Endothelial cell (in vitro differentiated cells): Measurements from ENCODE around the gene SPDEF. TPM values are rescaled to one million over a fixed set of nuclear protein-coding genes. Genes with fewer than 3 reads are reported as not detected.

Experiments
- DNase-seq: peaks from one replicate; pipeline ENCODE4 v3.0.0; 2021; ENCODE audit warnings: low spot score
- H3K27ac Mint-ChIP-seq: one replicate; pipeline ENCODE4 v1.8.0; 2021; ENCODE audit warnings: mixed read lengths, inconsistent platforms; ENCODE audit not compliant: unreplicated experiment
- H3K27me3 Mint-ChIP-seq: one replicate; pipeline ENCODE4 v1.8.0; 2021; ENCODE audit warnings: mild to moderate bottlenecking, moderate library complexity, mixed read lengths, inconsistent platforms; ENCODE audit not compliant: unreplicated experiment
- H3K36me3 Mint-ChIP-seq: one replicate; pipeline ENCODE4 v1.8.0; 2021; ENCODE audit warnings: mild to moderate bottlenecking, low read depth, mixed read lengths, inconsistent platforms; ENCODE audit not compliant: unreplicated experiment
- H3K4me1 Mint-ChIP-seq: one replicate; pipeline ENCODE4 v1.8.0; 2021; ENCODE audit warnings: mild to moderate bottlenecking, mixed read lengths, inconsistent platforms; ENCODE audit not compliant: unreplicated experiment
- H3K4me3 Mint-ChIP-seq: one replicate; pipeline ENCODE4 v1.8.0; 2021; ENCODE audit warnings: mild to moderate bottlenecking, mixed read lengths, inconsistent platforms; ENCODE audit not compliant: unreplicated experiment
- H3K9me3 Mint-ChIP-seq: one replicate; pipeline ENCODE4 v1.8.0; 2021; ENCODE audit warnings: mixed read lengths, inconsistent platforms; ENCODE audit not compliant: unreplicated experiment
- CTCF ChIP-seq: fragments of 200-600 bp; sonication (generic); IDR thresholded peaks from one replicate; pipeline ENCODE4 v1.5.0; 2021; ENCODE audit warnings: antibody characterized with exemption; ENCODE audit not compliant: unreplicated experiment
- total RNA-seq: library from RNA; stranded (reverse); fragmentation: NEBNext Ultra II Directional; extraction: Animal tissue kit (Norgen Biotek cat#: 25700); gene quantifications from one replicate; pipeline ENCODE4 v1.2.1, GENCODE V29; 2021; ENCODE audit not compliant: unreplicated experiment

The SPDEF gene
- total RNA-seq, 1 donor from 2014 or later: not detected

GRCh38 chr6:34555328-34555727, 801 bp downstream of the SPDEF start:
- no peak for TF ChIP-seq CTCF
- Mint-ChIP-seq H3K4me1 (peaks cover 3% of the 10 kb centered on the region), H3K36me3 (no peaks in the 10 kb centered on the region), H3K27me3 (peaks cover 13% of the 10 kb centered on the region), H3K9me3 (no peaks in the 10 kb centered on the region), H3K4me3 (no peak overlapping the region), H3K27ac (no peak overlapping the region)
- no peak for DNase-seq

- no peaks in the 10 kb centered on the region for H3K36me3 Mint-ChIP-seq
- peaks cover 3% of the 10 kb centered on the region for H3K4me1 Mint-ChIP-seq
- H3K4me3 Mint-ChIP-seq: no peak overlapping the region
- peaks cover 13% of the 10 kb centered on the region for H3K27me3 Mint-ChIP-seq
- TF ChIP-seq CTCF: no peak
- H3K27ac Mint-ChIP-seq: no peak overlapping the region
- no peak for DNase-seq
- no peaks in the 10 kb centered on the region for H3K9me3 Mint-ChIP-seq
These were observed 1.2 kb downstream of the SPDEF start for GRCh38 chr6:34555007-34555322.

GRCh38 chr6:34554291-34555006, 1.7 kb downstream of the SPDEF start:
- H3K9me3 Mint-ChIP-seq: no peaks in the 10 kb centered on the region
- H3K4me1 Mint-ChIP-seq: peaks cover 3% of the 10 kb centered on the region
- peaks cover 13% of the 10 kb centered on the region for H3K27me3 Mint-ChIP-seq
- no peak for DNase-seq
- no peak for TF ChIP-seq CTCF
- no peaks in the 10 kb centered on the region for H3K36me3 Mint-ChIP-seq
- no peak overlapping the region for H3K27ac Mint-ChIP-seq
- H3K4me3 Mint-ChIP-seq: no peak overlapping the region

- DNase-seq: no peak
- Mint-ChIP-seq H3K27ac (no peak overlapping the region), H3K4me1 (peaks cover 3% of the 10 kb centered on the region), H3K9me3 (no peaks in the 10 kb centered on the region), H3K27me3 (peaks cover 13% of the 10 kb centered on the region), H3K36me3 (no peaks in the 10 kb centered on the region), H3K4me3 (no peak overlapping the region)
- no peak for TF ChIP-seq CTCF
These were observed 2.4 kb downstream of the SPDEF start for GRCh38 chr6:34553750-34554149.

- Mint-ChIP-seq H3K36me3 (no peaks in the 10 kb centered on the region), H3K27ac (no peak overlapping the region), H3K4me3 (no peak overlapping the region), H3K4me1 (peaks cover 3% of the 10 kb centered on the region), H3K27me3 (peaks cover 13% of the 10 kb centered on the region), H3K9me3 (no peaks in the 10 kb centered on the region)
- TF ChIP-seq CTCF: no peak
- DNase-seq: no peak
These were observed 3.0 kb downstream of the SPDEF start for GRCh38 chr6:34553146-34553545.
